HEK293 (cell line): ENCODE measurements around the gene PCNX3.

ENCODE experiments used
- CTCF ChIP-seq: fragments of 450-650 bp; formaldehyde crosslinking; IDR thresholded peaks from 2 replicates; pipeline ENCODE4 v1.5.1; 2016; ENCODE audit warnings: missing biosample characterization, missing genetic modification characterization
- MEIS1 ChIP-seq: sonication (generic); formaldehyde crosslinking; IDR thresholded peaks from 2 replicates; pipeline ENCODE4 v1.8.1; 2022; ENCODE audit warnings: missing genetic modification reagents, mild to moderate bottlenecking, borderline replicate concordance
- SALL2 ChIP-seq: fragments of 450-650 bp; formaldehyde crosslinking; IDR thresholded peaks from 2 replicates; pipeline ENCODE4 v1.5.0; 2017; ENCODE audit warnings: missing biosample characterization, mild to moderate bottlenecking, missing genetic modification characterization, borderline replicate concordance
- ZBTB7A ChIP-seq: fragments of 450-650 bp; formaldehyde crosslinking; IDR thresholded peaks from 2 replicates; pipeline ENCODE4 v1.5.1; 2016; ENCODE audit warnings: low read depth, missing biosample characterization, missing genetic modification characterization
- ZNF121 ChIP-seq: fragments of 450-650 bp; formaldehyde crosslinking; IDR thresholded peaks from 2 replicates; pipeline ENCODE4 v1.5.1; 2016; ENCODE audit warnings: missing biosample characterization, missing genetic modification characterization
- ZNF132 ChIP-seq: fragments of 450-650 bp; formaldehyde crosslinking; IDR thresholded peaks from 2 replicates; pipeline ENCODE4 v1.5.1; 2017; ENCODE audit warnings: missing biosample characterization, missing genetic modification characterization, borderline replicate concordance
- ZNF184 ChIP-seq: fragments of 450-650 bp; IDR thresholded peaks from 2 replicates; pipeline ENCODE4 v1.5.1; 2018; ENCODE audit warnings: missing biosample characterization, mild to moderate bottlenecking, missing genetic modification characterization
- ZNF473 ChIP-seq: fragments of 450-650 bp; formaldehyde crosslinking; IDR thresholded peaks from 2 replicates; pipeline ENCODE4 v1.5.1; 2017; ENCODE audit warnings: missing biosample characterization, missing genetic modification characterization
- ZNF645 ChIP-seq: fragments of 450-650 bp; formaldehyde crosslinking; IDR thresholded peaks from 2 replicates; pipeline ENCODE4; 2016; ENCODE audit warnings: missing biosample characterization, missing genetic modification characterization
- ZSCAN18 ChIP-seq: fragments of 450-650 bp; formaldehyde crosslinking; IDR thresholded peaks from 2 replicates; pipeline ENCODE4 v1.5.1; 2016; ENCODE audit warnings: missing biosample characterization, missing genetic modification characterization
- TF ChIP-seq, protein P1 (sequence below): sonication (generic); formaldehyde crosslinking; IDR thresholded peaks from 2 replicates; pipeline ENCODE4 v1.8.1; 2022; ENCODE audit warnings: mild to moderate bottlenecking, moderate library complexity, missing genetic modification reagents
- TF ChIP-seq, protein P2 (sequence below): fragments of 450-650 bp; formaldehyde crosslinking; IDR thresholded peaks from 2 replicates; pipeline ENCODE4 v1.5.1; 2016; ENCODE audit warnings: missing biosample characterization, missing genetic modification characterization

DNA sequence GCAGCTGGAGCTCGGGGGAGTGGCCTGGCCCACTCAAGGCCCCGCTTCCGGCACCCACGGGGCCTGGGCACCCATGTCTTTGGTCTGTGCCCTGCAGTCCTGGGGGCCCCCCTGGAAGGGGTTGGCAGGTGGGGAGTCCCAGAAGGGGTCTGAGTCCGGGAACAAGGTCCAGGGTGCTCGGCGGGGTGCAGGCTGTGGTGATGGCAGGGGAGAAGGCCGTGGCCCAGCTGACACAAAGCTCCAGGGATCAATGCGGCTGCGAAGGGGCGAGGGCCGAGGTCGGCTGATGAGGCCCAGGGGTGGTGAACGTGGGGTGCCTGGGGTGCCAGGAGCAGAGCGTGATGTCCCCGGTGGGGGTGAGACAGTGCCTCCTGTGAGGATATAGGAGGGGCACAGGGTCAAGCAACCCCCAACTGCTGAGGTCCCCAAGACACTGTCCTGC is 17.3 kb upstream of the PCNX3 start:
- no peak for TF ChIP-seq CTCF (tag by site-specific recombination)
- no peak for TF ChIP-seq ZNF645 (tag by site-specific recombination)
- TF ChIP-seq, protein P1, sequence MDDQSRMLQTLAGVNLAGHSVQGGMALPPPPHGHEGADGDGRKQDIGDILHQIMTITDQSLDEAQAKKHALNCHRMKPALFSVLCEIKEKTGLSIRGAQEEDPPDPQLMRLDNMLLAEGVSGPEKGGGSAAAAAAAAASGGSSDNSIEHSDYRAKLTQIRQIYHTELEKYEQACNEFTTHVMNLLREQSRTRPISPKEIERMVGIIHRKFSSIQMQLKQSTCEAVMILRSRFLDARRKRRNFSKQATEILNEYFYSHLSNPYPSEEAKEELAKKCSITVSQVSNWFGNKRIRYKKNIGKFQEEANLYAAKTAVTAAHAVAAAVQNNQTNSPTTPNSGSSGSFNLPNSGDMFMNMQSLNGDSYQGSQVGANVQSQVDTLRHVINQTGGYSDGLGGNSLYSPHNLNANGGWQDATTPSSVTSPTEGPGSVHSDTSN (CRISPR knock-in tag), result no peak
- TF ChIP-seq ZNF184 (tag by site-specific recombination), result no peak
- no peak for TF ChIP-seq ZNF132 (tag by site-specific recombination)
- no peak for TF ChIP-seq ZSCAN18
- no peak for TF ChIP-seq ZNF121 (tag by site-specific recombination)
- TF ChIP-seq, protein P2, sequence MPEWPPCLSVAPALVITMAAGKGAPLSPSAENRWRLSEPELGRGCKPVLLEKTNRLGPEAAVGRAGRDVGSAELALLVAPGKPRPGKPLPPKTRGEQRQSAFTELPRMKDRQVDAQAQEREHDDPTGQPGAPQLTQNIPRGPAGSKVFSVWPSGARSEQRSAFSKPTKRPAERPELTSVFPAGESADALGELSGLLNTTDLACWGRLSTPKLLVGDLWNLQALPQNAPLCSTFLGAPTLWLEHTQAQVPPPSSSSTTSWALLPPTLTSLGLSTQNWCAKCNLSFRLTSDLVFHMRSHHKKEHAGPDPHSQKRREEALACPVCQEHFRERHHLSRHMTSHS (tag by site-specific recombination), result no peak
- TF ChIP-seq ZBTB7A (tag by site-specific recombination), result no peak
- no peak for TF ChIP-seq MEIS1 (CRISPR knock-in tag)
- no peak for TF ChIP-seq SALL2 (tag by site-specific recombination)
- no peak for TF ChIP-seq ZNF473 (tag by site-specific recombination)
